CD14-positive monocyte (primary cell): ENCODE measurements around the gene TNFSF13. TPM values are rescaled to one million over a fixed set of nuclear protein-coding genes. Genes with fewer than 3 reads are reported as not detected.

Experiments used
- DNase-seq, 3 donors: peaks; one replicate each; pipeline ENCODE4 v3.0.0-alpha.2; 2011 to 2022
- H2AFZ ChIP-seq: 2 replicates; pipeline ENCODE4 v1.6.0; 2012; ENCODE audit warnings: mild to moderate bottlenecking, low read depth, low read length, inconsistent platforms; ENCODE audit not compliant: insufficient read depth, poor library complexity, severe bottlenecking
- H3K27ac ChIP-seq, 2 donors: 1 replicate in 1 of 2; 2 replicates in 1 of 2; pipeline ENCODE4 v1.5.1; 2012 to 2013; ENCODE audit warnings: low read length in 2 of 2, control low read depth in 1 of 2, inconsistent platforms in 1 of 2, low read depth in 1 of 2, mild to moderate bottlenecking in 1 of 2
- H3K27me3 ChIP-seq, 2 donors: one replicate each; pipeline versions ENCODE4 v1.6.0 to v1.6.1; 2011 to 2013; ENCODE audit warnings: low read length in 2 of 2; ENCODE audit not compliant: control insufficient read depth in 2 of 2, insufficient read depth in 2 of 2
- H3K36me3 ChIP-seq, 2 donors: replicated peaks in 1 of 2; 1 replicate in 1 of 2; 2 replicates in 1 of 2; pipeline versions ENCODE4 v1.5.1 to v1.6.1; 2012 to 2013; ENCODE audit warnings: low read length in 2 of 2, control low read depth in 1 of 2, inconsistent platforms in 1 of 2, mild to moderate bottlenecking in 1 of 2; ENCODE audit not compliant: insufficient read depth in 2 of 2, control insufficient read depth in 1 of 2
- H3K4me1 ChIP-seq, 2 donors: 1 replicate in 1 of 2; 2 replicates in 1 of 2; pipeline versions ENCODE4 v1.5.1 to v1.6.1; 2012 to 2013; ENCODE audit warnings: low read length in 2 of 2, control low read depth in 1 of 2, inconsistent platforms in 1 of 2, mild to moderate bottlenecking in 1 of 2, moderate library complexity in 1 of 2; ENCODE audit not compliant: insufficient read depth in 2 of 2, control insufficient read depth in 1 of 2
- H3K4me2 ChIP-seq: replicated peaks from 2 replicates; pipeline ENCODE3; 2012; ENCODE audit warnings: low read length, moderate library complexity, mild to moderate bottlenecking; ENCODE audit not compliant: poor library complexity, severe bottlenecking; ENCODE audit errors: extremely low read depth
- H3K4me3 ChIP-seq, 3 experiments: fragments of 200-600 bp in 1 of 3; sonication (generic) in 1 of 3; replicated peaks in 1 of 3; 1 replicate in 2 of 3; 2 replicates in 1 of 3; pipeline ENCODE4 v1.5.1; 2011 to 2013; ENCODE audit warnings: low read length in 3 of 3, mild to moderate bottlenecking in 3 of 3, control low read depth in 2 of 3, low read depth in 2 of 3, inconsistent platforms in 1 of 3, moderate library complexity in 1 of 3
- H3K79me2 ChIP-seq: 2 replicates; pipeline ENCODE4 v1.6.0; 2012; ENCODE audit warnings: mild to moderate bottlenecking, control low read depth, inconsistent platforms, low read length, moderate library complexity; ENCODE audit not compliant: insufficient read depth
- H3K9ac ChIP-seq: 2 replicates; pipeline ENCODE4 v1.6.0; 2017; ENCODE audit warnings: low read length, mild to moderate bottlenecking; ENCODE audit not compliant: insufficient read depth, poor library complexity, severe bottlenecking
- H3K9me3 ChIP-seq, 2 donors: replicated peaks in 1 of 2; 1 replicate in 1 of 2; 2 replicates in 1 of 2; pipeline versions ENCODE4 v1.5.1 to v1.6.1; 2012 to 2013; ENCODE audit warnings: low read length in 2 of 2, control low read depth in 1 of 2; ENCODE audit not compliant: control insufficient read depth in 1 of 2, insufficient read depth in 1 of 2
- H4K20me1 ChIP-seq: 2 replicates; pipeline ENCODE4 v1.6.0; 2012; ENCODE audit warnings: mild to moderate bottlenecking, low read length, control low read depth, moderate library complexity; ENCODE audit not compliant: insufficient read depth
- H3K27ac Mint-ChIP-seq, 7 donors: one replicate each; pipeline ENCODE4 v1.8.0; 2020; ENCODE audit warnings: mild to moderate bottlenecking in 7 of 7, mixed read lengths in 7 of 7, moderate library complexity in 6 of 7, inconsistent platforms in 2 of 7
- H3K27me3 Mint-ChIP-seq, 3 donors: one replicate each; pipeline ENCODE4 v1.8.0; 2021 to 2022; ENCODE audit warnings: low read depth in 3 of 3, mild to moderate bottlenecking in 3 of 3, mixed read lengths in 3 of 3, moderate library complexity in 3 of 3, inconsistent platforms in 1 of 3
- H3K36me3 Mint-ChIP-seq, 2 donors: one replicate each; pipeline ENCODE4 v1.8.0; 2020; ENCODE audit warnings: mixed read lengths in 2 of 2, inconsistent platforms in 1 of 2, mild to moderate bottlenecking in 1 of 2
- H3K4me1 Mint-ChIP-seq: one replicate; pipeline ENCODE4 v1.8.0; 2020; ENCODE audit warnings: mild to moderate bottlenecking, mixed read lengths
- H3K4me3 Mint-ChIP-seq, 2 donors: one replicate each; pipeline ENCODE4 v1.8.0; 2020; ENCODE audit warnings: mild to moderate bottlenecking in 2 of 2, mixed read lengths in 2 of 2, moderate library complexity in 1 of 2
- H3K9me3 Mint-ChIP-seq, 7 donors: one replicate each; pipeline ENCODE4 v1.8.0; 2020 to 2022; ENCODE audit warnings: mixed read lengths in 7 of 7, mild to moderate bottlenecking in 6 of 7, moderate library complexity in 6 of 7, inconsistent platforms in 2 of 7
- CTCF ChIP-seq: fragments of 200-600 bp; IDR thresholded peaks from one replicate; pipeline ENCODE4 v1.8.0; 2022; ENCODE audit warnings: antibody characterized with exemption, mild to moderate bottlenecking
- WGBS: methylation state at CpG from one replicate; pipeline ENCODE4 v1.1.5; 2013; ENCODE audit warnings: missing lambda C conversion rate; ENCODE audit not compliant: insufficient coverage; 5-methylcytosine and 5-hydroxymethylcytosine counted together
- intact Hi-C, 2 donors: fragments of 100-400 bp; cut with micrococcal nuclease; formaldehyde crosslinking; loops; one replicate each; pipeline versions ENCODE4 v1.15.0 to v1.15.1; 2023
- polyA plus RNA-seq, 3 donors: library from polyadenylated mRNA; depleted of rRNA in 1 of 3; unstranded in 2 of 3; stranded (reverse) in 1 of 3; fragments of 300-500 nt in 2 of 3; fragments of >200 nt in 1 of 3; fragmentation: Illumina TruSeq in 2 of 3; gene quantifications; 1 replicate in 2 of 3; 2 replicates in 1 of 3; pipeline ENCODE4 v1.2.3, GENCODE V29; 2012 to 2021

Gene TNFSF13
- polyA plus RNA-seq, 3 donors: 236 to 523 (median 491) TPM

DNA sequence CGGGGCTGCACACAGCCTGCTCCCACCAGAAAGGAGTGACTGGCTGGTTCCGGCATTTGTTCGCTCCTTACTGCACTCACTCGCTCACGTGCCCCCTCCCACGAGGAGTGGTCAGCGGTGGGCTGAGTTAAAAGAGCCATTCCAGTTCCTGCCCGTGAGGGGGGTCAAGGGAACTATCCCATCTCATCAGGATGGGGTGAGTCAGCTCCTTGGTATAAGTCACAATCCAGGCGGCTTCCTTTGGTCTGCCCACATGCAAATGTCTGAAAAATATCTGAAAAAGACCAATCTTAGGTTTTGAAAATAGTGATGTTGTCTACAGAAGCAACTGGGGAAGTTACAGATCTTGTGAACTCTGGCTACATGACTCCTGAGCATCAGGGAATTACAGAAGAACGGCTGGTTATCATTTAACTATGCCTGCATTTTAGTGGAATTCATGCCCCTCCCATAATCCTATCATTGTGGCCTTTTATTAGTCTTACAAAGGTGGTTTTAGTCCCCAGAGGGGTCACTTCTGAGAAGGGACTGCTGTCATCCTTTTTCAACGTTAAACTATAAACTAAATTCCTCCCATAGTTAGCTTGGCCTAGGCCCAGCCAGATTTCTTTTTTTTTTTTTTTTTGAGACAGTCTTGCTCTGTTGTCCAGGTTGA lies 19.5 kb upstream of the TNFSF13 start:
- Histone ChIP-seq H3K4me3 (no peak overlapping the region), H3K27ac (no peak overlapping the region), H3K79me2 (no peaks in the 10 kb centered on the region), H3K9me3 (peaks cover 17 to 20% of the 10 kb centered on the region in 2 donors), H2AFZ (no peak overlapping the region), H4K20me1 (no peaks in the 10 kb centered on the region), H3K9ac (no peak overlapping the region), H3K4me1 (no peaks in the 10 kb centered on the region), H3K27me3 (no peaks in the 10 kb centered on the region), H3K36me3 (no peaks in the 10 kb centered on the region), H3K4me2 (no peak overlapping the region)
- Mint-ChIP-seq H3K36me3 (no peaks in the 10 kb centered on the region), H3K27ac (no peak overlapping the region), H3K4me3 (no peak overlapping the region), H3K27me3 (peaks cover 4 to 9% (median 5%) of the 10 kb centered on the region in 3 donors), H3K9me3 (peaks cover 12 to 30% (median 18%) of the 10 kb centered on the region in 7 donors), H3K4me1 (peaks cover 2% of the 10 kb centered on the region)
- no peak for DNase-seq
- intact Hi-C loops: no loop called here
- TF ChIP-seq CTCF: no peak
- WGBS: 92% methylated on average over 5 of the region's 11 CpGs

DNA sequence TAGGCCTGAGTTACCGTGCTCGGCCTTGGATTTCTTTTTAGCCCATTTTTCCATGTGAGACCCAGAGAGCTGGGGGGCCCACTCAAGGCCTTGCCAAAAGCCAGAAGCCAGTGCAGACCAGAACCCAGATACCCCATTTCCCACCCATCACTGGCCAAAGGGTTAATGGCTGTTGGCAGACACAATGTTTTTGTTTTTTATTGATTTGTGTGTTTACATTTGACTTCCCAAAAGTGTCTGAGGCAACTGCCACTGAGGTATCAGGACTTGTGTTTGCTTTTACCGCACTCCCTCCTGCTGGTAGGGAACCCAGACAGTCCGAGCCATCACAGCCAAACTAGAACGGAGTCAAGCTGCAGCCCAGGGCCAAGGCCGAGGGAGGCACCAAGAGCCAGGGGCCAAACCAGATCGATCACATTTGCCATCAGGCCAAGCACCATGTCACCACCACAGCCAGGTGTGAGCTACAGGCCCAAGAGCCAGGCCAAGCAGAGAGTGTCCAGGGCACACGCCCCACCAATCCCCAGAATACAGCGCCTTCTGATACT lies 17.4 kb upstream of the TNFSF13 start:
- Histone ChIP-seq H3K4me3 (no peak overlapping the region), H3K27me3 (no peaks in the 10 kb centered on the region), H3K4me2 (no peak overlapping the region), H3K9me3 (peaks cover 17 to 20% of the 10 kb centered on the region in 2 donors), H3K4me1 (no peaks in the 10 kb centered on the region), H2AFZ (no peak overlapping the region), H3K27ac (no peak overlapping the region), H3K79me2 (no peaks in the 10 kb centered on the region), H4K20me1 (no peaks in the 10 kb centered on the region), H3K36me3 (no peaks in the 10 kb centered on the region), H3K9ac (no peak overlapping the region)
- Mint-ChIP-seq H3K4me1 (no peaks in the 10 kb centered on the region), H3K27ac (no peak overlapping the region), H3K4me3 (no peak overlapping the region), H3K27me3 (peaks cover 4 to 7% (median 5%) of the 10 kb centered on the region in 3 donors), H3K9me3 (peaks cover 12 to 25% (median 18%) of the 10 kb centered on the region in 7 donors), H3K36me3 (no peaks in the 10 kb centered on the region)
- TF ChIP-seq CTCF: no peak
- 100% methylated on average over 6 of the region's 9 CpGs for WGBS
- intact Hi-C loops: no loop called here
- no peak for DNase-seq
